ENCODE measurements around the gene CDC37L1.

DNA sequence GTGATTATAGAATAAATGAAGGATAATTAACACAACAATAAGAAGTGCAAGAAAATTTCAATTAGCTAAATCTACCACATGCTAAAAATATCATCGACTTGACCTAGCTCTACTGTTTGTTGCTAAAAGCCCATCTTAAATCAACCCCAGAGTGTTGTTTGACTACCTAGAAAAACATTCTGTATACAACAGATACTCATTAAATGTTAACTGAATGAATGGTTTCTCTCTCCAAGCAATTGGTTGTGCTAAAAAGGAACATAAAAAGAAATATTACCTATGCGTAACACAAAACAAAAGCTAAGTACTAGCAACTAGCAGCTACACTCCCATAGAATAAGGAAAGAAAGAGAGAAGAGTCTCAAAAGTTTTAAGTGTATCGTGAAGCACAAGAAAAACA is 22.7 kb upstream of the CDC37L1 start:
- TF ChIP-seq, protein P1, sequence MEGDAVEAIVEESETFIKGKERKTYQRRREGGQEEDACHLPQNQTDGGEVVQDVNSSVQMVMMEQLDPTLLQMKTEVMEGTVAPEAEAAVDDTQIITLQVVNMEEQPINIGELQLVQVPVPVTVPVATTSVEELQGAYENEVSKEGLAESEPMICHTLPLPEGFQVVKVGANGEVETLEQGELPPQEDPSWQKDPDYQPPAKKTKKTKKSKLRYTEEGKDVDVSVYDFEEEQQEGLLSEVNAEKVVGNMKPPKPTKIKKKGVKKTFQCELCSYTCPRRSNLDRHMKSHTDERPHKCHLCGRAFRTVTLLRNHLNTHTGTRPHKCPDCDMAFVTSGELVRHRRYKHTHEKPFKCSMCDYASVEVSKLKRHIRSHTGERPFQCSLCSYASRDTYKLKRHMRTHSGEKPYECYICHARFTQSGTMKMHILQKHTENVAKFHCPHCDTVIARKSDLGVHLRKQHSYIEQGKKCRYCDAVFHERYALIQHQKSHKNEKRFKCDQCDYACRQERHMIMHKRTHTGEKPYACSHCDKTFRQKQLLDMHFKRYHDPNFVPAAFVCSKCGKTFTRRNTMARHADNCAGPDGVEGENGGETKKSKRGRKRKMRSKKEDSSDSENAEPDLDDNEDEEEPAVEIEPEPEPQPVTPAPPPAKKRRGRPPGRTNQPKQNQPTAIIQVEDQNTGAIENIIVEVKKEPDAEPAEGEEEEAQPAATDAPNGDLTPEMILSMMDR (conservative IDR thresholded peaks at IDR 0.05 in 1 of 2, IDR thresholded peaks at IDR 0.05 in 1 of 2; ENCODE audit: extremely low read depth in 1 of 2, insufficient read depth in 1 of 2, low read depth in 1 of 2, low read length in 2 of 2), result no peak
- TF ChIP-seq EZH2 (IDR thresholded peaks at IDR 0.05; ENCODE audit: borderline replicate concordance, low read length), result no peak

Data from mammary epithelial cell (primary cell).